8988T (cell line): ENCODE measurements around the gene ABLIM1.

ENCODE experiments used
- DNase-seq: peaks from one replicate; pipeline ENCODE4 v3.0.0; 2011

Gene ABLIM1

DNA sequence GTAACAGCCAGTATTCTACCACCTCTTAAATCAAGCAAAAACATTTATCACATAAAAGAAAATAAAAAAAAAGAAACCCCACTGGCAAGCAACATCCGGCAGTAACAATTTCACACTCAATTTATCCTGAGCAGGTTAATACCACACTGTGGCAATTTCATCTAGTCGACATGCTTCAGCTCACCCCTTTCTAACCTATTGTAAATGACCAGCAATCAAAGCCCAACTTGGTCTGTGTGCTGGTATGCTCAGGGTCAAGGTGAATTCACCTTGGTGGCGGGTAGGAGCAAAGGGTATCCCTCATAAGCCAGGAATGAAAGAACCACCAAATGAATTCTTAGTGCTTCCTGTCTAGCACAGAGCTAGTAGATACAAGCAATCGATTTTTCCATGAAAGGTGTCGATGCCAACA, 144.7 kb downstream of the ABLIM1 start:
- no peak for DNase-seq

DNA sequence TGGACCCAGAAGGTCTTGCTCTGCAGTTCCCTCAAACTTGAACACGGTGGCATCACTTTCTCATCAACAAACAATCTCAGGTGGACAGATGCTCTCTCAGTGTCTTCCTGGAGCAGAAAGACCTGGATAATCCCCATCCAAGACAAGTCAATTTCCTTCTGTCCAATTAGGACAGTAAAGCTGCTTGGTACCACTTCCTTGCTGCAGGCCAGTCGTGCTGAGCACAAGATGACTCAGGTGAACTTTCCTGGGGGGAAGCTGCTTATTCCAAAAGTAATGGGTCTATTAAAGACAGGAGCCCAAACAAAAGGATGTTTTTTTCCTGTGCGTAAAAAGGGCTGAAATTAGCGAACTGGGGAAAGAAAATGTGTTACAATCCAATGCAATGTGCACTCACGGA, 146.2 kb downstream of the ABLIM1 start:
- DNase-seq, result no peak

DNA sequence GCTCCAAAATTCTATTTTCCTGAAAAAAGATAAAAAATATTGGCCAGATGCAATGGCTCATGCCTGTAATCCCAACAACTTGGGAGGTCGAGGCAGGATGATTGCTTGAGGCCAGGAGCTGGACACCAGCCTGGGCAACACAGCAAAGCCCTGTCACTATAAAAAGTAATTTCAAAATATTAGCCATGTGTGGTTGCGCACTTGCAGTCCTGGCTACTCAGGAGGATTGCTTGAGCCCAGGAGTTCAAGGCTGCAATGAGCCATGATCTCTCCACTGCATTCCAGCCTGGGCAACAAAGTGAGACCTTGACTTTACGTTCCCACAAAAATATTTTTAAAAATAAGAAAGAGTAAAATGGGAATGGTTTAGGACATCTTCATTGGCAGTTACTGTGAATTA, 149.7 kb downstream of the ABLIM1 start:
- DNase-seq, result no peak

DNA sequence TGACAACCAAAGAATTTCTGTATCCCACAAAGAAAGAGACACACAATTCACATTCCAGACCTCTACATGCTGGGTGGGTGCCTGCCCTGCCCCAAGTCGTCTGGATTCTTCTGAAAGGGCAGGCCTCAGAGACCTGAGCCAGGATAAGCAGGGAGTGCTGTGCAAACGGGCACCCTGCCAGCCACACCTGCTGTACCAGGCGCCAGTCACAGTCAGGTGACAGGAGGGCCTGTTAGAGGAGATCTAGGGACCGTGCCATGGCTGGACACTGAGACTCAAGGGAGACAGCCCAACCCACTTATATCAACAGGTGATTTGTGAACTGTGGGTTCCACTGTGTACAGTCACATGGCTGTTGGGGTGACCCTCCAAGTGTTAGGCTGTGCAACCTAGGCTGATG, 150.6 kb downstream of the ABLIM1 start:
- no peak for DNase-seq

DNA sequence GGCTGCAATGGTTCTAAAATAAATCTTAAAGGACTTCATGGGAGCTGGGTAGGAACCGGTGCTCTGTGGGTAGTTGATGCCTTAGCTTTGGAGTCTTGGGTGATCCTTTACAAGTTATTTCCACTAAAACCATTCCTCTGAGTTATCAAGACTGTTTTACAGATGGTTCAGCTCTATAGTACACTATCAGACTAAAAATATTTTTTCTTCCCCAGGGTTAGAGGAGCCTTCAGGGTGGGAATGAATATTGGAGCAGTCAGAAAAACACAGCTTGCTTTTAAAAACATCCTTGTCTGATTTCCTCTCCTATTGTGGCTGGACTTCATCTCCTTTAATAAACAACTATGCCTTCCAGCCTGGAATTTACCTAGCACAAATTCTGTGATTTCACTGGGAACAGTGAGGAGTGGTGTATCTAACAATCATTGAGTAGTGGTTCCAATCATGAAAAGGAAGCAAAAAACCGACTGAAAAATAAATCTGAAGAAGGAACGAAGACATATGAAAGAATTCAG, 151.1 kb downstream of the ABLIM1 start:
- no peak for DNase-seq

DNA sequence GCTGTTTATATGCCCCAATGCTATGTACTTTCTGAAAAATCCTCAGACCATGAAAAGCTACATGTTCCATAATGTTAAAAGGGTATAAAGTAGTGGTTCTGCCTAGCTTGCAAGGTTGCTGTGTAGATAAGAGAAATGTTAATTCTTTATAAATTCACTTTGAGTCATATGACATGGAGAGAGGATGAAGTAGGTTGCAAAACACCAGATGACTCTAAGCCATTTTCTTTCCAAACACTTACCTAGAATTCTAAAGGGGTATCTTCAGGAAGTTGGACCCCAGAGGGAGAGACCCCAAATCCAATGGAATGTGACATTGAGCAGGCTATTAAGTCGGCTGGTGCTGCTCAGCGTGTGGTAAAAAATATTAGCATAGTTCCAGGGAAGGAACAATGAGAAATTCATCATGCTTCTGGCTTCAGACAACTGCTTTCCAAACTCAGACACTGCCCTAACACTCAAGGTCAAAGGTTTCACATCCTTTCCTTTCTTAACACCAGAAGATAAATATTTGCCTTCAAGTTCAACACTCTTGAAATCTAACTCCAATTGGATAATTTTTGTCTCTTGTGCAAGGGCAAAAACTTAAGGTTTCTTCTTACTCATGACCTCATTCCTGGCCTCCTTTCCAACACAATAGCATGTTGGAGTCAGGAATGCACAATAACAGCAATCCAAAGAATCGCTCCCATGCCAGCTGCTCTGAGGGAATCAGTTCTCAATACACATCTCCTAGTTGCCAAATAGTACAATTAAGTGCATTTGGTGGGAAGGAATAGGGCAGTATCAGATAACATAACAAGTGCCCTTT, 153.1 kb downstream of the ABLIM1 start:
- DNase-seq, result no peak

DNA sequence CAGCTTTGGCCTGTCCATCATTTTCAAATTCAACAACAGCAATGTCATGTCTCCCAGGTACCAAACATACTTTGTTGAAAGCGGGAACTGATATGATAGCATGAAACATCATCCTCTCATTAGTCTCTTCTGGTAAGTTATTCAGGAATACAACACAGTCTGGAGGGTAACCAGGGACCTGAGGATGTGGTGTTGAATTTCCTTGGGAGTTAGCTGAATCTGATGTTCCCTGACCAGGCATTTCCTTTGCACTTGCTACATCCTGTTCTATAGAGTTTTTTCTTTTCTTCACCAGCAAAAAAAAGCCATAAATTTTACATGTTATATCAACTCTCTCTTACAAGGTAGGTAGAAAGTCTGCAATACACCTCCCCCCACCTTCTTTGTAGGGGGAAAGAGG, 156.0 kb downstream of the ABLIM1 start:
- no peak for DNase-seq

DNA sequence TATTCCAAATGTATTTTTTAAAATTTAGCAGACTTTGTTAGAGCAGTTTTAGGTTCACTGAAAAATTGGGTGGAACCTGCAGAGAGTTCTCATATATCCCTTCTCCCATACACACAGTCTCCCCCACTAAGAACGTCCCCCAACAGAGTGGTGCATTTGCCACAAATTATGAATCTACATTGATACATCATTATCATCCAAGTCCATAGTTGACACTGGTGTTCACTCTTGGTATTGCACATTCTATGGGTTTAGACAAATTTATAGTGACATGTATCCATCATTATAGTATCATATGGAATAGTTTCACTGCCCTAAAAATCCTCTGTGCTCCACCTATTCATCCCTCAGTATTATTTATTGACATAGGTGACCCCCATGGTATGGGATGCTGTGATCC, 156.4 kb downstream of the ABLIM1 start:
- no peak for DNase-seq

DNA sequence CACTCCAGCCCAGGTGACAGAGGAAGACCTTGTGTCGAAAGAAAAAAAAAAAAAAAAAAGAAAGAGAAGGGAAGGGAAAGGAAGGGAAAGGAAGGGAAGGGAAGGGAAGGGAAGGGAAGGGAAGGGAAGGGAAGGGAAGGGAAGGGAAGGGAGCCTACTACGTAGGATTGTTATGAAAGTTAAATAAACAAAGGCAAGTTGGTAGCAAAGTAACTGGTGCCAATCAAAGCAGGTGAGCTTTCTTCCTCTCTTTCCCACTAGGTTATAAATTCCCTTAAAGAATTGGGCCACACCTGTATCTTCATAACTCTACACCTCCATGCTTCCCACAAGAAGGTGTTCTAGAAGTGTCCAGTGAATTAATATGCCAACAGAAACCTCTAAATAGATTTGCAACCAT, 157.4 kb downstream of the ABLIM1 start:
- DNase-seq, result no peak

DNA sequence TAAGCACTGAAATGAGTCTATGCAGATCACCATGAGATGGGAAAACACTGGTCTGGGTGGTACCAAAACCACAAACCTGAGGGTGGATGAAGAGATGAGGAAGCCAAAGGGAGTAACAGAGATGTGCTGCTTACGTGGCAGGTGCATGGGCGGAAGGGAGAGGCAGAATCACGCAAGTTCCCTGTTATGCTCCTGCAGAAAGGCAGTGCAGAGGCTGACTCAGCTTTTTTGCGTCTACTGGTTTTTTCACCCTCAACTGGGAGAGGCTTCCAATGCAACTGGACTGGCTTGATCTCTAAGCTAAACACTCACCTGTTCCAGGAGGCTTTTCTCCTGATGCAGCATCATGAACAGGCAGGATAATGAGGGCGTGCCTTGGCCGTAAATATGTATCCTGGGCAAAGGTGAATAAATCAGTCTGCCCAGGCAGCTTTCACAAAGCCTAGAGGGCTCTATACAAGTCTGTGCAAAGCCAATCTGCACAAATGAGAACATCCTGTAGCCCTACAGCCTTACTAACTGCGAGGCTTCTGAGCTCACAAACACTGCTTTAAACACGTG, 158.4 kb downstream of the ABLIM1 start:
- no peak for DNase-seq

DNA sequence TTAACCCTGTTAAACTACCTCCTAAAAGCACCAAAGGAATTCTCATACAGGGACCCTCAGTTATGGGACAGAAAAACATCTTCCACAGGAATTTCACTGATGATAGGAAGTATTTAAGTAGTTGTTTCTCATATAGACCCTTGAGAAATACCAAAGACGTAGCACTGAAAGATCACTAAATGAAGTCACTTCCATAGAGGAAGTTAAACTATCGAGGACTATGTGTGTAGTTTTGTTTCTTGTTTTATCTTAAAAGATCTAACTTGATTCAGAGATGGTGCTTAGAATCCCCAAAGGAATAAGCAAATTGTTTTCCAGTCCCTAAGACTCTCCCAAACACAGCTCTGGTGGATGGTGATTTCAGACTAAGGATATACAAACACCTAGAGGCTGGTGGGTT, 159.0 kb downstream of the ABLIM1 start:
- no peak for DNase-seq

DNA sequence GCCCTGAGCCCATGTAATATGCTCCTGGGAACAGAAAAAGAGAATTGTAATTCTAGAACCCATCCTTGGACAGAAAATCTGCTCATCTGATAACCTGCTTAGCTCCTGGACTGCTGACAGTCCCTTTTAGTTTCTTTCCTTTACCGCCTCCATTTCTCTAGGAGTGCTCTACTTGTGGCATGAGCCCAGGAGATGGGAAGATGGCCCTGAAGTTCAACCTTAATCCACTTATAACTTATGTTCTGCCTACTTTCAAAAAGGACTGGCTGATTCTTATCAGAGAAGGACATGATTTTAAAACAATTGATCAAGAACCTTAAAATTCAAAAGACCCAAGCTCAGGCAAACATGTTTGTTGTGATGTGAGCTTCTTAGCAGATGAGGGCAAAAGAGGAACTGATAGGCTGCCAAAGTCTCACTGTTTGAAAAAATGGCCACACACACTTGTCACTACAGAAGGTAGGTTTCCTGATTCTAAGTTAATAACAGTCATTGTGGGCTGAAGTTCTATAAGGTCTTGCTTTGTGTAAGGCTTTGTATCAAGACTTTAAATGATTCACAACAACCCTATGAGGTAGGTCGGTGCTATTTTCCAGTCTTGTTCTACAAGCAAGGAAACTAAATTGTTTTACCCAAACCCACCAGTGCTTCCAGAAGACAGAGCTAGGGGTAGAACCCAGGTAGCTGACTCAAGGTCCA, 159.5 kb downstream of the ABLIM1 start:
- DNase-seq, result no peak

DNA sequence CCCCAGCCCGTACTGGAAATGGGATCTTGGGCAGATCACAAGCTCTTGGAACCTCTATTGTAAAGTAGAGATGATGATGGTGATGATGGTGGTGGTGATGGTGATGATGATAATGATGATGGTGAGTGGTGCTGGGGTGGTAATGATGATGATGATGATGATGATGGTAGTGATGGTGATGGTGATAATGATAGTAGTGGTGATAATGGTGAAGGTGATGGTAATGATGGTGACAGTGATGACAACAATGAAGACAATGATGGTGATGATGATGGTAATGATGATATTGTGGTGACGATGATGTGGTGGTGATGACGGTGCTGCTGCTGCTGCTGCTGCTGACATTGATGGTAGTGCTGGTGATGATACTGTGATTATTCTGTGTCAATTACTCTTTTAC, 162.8 kb downstream of the ABLIM1 start:
- DNase-seq, result no peak

DNA sequence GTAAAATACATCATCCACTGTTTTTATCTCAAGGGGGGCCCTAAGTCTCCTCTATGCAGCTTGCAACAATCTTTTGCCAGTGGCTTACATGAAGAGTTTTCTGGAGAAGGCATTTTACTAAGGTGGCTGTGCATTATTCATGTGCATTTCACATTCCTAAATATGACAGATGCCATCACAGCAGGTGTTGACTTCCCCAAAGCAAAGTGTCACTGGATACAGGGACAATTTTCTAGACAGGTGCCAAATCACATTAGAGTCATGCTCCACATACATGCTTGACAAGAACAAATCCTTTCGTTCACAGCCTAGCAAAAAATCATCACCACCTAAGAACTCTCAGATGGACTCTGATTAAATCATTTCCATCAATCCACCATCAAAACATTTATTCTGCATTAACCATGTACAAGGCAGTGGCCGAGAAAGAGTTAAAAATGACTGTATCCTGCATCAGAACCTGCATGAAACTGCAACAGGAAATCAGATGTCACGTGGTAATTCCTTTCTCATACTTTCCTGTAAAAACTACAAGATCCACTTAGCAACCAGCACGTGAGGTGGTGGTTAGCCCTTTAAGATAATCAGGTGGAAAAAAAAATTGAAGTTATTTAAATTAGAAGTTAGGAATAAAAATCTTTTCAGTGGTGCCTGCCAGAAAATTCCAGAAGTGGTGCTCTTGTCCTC, 165.6 kb downstream of the ABLIM1 start:
- DNase-seq, result no peak

DNA sequence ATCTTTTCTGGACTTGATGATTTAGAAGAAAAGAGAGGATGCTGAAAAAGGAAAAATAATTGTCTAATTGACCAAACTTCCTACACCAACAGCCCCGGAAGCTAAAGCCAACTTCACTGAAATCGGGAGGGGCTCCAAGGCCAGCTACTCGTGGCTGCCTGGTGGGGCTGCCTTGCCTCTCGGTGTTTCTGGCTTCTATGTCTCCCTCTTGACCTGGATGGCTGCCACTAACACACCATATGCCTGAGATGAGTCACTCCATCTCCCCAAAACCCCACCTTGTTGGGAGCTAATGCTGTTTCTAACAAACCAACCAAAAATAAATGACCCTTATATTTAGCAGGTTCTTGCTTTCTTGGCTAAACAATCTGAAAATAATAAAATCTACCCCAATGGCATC, 166.1 kb downstream of the ABLIM1 start:
- no peak for DNase-seq

DNA sequence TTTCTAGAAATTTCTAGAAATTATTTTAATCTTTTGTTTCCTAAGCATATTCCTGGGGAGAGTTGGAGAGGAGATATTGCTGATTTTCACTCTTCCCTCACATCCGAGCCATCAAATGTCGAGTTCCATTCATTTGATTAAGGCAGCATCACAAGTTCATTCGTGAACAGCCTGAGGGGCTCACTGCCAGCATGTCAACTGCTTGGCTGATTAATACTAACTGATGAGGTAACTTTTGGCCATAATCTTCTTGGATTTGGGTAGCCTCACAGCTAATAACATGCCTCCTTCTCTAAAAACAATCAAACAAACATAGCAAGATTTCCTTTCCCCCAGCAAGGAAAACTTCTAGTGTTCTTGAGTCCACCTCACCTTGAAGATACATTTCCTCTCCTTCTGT, 166.7 kb downstream of the ABLIM1 start:
- DNase-seq, result no peak

DNA sequence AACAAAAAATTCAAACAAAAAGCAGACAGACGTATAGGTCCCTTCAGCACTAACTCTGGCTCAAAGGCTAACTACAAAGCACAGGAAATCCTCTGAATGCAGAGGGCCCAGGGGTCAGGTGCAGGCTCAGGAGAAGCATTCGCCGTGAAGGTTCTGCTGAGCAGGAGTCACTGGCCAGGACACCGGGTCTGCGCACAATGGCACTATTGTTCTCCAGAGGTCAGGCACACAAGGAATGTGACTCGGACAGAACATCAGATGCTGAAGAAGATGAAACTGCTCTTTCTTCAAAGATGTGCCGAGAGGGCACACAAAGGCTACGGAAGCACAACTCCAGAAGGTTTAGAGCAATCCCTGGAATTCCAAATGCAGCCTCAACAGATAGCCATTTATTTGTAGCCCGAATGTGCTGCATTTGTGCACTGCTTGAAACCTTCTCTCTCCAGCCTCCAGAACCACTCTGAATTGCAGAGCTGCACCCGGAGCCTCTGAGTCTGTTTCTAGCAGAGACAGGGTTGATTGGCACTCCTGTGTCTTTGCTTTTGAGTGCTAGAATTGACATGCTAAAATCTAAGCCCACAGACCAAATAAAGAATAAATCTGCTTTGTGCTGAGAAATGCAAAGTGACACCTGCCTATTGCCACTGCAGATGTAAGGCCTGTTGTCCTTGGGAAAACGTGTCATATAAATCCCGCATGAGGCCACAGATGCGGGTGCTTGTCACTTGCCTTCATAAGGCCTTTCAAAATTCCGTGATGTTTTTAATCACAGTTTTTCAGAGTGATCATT, 168.4 kb downstream of the ABLIM1 start:
- DNase-seq, result no peak

DNA sequence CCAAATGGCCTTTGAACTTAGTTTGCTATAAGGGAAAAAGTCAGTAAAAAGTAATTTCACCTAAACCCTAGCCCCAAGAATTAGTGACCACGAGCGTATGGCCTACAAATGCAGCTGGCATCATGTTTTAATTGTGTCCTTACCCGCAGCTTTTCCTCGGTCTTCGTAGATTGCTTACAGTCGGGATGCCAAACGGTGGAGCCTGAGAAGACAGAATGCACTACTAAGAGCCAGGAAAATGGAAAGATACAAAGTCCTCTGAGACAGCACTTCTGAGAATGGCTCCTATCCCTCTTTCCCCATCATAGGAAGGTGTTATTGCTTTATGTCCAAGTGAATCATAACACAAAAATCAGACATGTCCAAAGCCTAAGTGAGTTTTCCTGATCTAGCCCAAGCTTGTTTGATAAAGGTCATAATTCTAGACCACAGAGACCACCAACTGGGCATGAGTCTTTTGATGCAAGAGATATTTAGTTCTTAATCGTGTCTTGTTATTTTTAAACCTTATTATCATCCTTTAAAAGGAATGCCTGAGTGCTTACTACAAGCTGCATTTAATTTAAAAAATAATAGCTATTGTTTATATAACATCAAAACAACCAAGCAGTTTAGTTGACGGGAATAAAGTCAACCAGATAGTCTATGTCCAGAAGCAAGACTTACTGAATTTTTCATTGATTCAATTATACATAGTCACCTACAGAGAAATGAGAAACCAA, 170.1 kb downstream of the ABLIM1 start:
- no peak for DNase-seq

DNA sequence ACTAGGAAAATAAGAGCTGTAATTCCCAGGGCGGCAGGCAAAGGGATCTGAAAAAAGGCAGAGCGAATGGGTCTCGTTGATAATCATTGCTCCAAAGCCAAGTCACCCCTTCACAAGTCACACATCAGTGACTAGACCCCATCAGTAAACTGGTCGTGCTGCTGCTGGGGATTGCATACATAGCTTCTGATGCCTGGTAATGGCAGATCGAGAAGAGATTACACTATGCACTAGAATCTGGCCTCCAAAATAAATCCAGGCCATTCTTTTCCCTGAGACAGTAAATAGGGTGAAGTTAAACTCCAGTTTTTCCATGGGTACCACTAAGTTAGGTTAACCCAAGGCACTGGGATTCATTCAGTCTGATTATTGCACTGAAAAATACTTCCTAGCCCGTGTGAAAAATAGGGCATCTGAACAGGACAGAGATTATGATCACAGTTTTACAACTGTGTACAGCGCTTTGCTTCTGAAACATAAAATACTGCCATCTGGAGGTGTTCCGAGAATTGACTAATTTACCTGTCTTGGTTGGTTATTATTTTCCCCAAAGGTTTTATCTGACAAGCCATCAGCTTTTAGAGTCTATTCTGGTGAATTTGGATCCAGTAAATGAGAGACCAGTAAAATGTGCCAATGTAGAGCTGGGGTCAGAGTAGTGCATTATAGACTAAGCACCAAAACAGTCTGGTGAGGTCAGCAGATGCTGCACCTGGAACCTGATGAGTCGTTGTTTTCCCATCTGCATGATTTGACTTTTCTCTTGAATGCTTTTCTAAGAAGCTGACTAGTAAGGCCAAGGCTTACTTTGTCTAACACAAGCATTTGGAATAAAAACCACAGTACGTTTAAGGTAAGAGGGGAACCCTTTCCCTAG, 170.9 kb downstream of the ABLIM1 start:
- DNase-seq, result no peak

DNA sequence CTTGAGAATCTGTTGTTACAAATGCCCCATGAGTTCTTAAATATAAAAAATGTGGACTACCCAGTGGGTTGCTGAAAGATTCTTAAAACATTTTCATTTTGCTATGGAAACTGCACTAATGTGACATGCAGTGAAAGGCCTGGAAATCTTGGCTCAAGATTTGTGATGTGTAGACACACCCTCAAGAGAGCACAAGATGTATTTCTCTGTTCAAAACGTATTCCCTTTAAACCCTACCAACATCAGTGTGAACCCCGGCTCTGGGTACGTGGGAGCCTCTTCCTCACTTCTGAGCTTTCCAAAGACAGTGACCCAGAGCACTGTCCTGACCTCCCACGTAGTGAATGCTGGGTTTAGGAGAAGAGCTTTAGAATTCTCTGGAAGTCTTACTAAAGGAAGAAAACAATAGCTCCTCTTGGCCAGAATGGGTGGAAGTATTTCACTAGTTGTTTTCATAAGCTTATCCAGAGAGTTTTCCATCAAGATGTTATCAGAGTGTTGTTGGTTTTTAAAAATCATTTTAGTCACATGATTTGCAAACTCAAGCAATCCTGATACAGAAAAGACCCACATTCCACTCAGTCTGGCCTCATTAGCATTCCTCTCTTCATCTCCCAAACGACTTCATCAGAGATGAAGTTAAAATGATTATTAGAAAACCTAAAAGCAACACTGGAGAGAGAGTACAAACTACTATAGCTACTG, 172.2 kb downstream of the ABLIM1 start:
- no peak for DNase-seq
